ENCODE data around the gene NDRG4.

GRCh38 chr16:58503863-58504688 is 4.1 kb downstream of the NDRG4 start:
- no peak for TF ChIP-seq POLR2AphosphoS5 (IDR thresholded peaks at IDR 0.05)
- TF ChIP-seq, protein P1, sequence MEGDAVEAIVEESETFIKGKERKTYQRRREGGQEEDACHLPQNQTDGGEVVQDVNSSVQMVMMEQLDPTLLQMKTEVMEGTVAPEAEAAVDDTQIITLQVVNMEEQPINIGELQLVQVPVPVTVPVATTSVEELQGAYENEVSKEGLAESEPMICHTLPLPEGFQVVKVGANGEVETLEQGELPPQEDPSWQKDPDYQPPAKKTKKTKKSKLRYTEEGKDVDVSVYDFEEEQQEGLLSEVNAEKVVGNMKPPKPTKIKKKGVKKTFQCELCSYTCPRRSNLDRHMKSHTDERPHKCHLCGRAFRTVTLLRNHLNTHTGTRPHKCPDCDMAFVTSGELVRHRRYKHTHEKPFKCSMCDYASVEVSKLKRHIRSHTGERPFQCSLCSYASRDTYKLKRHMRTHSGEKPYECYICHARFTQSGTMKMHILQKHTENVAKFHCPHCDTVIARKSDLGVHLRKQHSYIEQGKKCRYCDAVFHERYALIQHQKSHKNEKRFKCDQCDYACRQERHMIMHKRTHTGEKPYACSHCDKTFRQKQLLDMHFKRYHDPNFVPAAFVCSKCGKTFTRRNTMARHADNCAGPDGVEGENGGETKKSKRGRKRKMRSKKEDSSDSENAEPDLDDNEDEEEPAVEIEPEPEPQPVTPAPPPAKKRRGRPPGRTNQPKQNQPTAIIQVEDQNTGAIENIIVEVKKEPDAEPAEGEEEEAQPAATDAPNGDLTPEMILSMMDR (IDR thresholded peaks at IDR 0.05; ENCODE audit: poor library complexity, severe bottlenecking) = no peak
- TF ChIP-seq MXI1 (conservative IDR thresholded peaks at IDR 0.05; ENCODE audit: poor library complexity, severe bottlenecking) = no peak
- TF ChIP-seq EP300 (conservative IDR thresholded peaks at IDR 0.05; ENCODE audit: poor library complexity, severe bottlenecking) = no peak

Data from neural cell (in vitro differentiated cells).